ENCODE measurements around the gene ATP10B.

DNA sequence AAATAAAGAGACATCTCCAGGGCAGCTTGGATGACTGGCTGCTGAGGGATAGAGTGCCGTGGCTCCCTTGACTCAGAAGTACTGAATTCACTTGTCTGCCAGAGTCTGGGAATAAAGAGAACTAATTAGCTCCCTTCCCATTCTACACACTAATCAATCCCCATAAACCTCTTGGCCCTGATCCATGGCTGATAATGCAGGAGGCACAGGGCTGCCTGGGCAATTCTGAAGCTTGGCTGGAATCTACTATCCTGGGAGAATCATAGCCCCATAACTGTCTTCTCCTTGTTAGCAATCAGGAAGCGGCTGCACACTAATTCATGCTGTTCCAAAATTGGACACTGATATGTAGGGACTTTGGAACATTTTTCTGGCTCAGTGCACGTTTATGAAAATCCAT is 232.6 kb downstream of the ATP10B start:
- no peak for TF ChIP-seq ZNF274 (IDR thresholded peaks at IDR 0.05; ENCODE audit: low read depth, low read length)
- no peak for TF ChIP-seq YY1 (IDR thresholded peaks at IDR 0.05; ENCODE audit: insufficient read depth, insufficient read length)
- TF ChIP-seq SUZ12 (IDR thresholded peaks at IDR 0.05; ENCODE audit: extremely low read depth, insufficient read depth, insufficient read length) = no peak
